ENCODE data around the gene KIF17.

Gene KIF17

DNA sequence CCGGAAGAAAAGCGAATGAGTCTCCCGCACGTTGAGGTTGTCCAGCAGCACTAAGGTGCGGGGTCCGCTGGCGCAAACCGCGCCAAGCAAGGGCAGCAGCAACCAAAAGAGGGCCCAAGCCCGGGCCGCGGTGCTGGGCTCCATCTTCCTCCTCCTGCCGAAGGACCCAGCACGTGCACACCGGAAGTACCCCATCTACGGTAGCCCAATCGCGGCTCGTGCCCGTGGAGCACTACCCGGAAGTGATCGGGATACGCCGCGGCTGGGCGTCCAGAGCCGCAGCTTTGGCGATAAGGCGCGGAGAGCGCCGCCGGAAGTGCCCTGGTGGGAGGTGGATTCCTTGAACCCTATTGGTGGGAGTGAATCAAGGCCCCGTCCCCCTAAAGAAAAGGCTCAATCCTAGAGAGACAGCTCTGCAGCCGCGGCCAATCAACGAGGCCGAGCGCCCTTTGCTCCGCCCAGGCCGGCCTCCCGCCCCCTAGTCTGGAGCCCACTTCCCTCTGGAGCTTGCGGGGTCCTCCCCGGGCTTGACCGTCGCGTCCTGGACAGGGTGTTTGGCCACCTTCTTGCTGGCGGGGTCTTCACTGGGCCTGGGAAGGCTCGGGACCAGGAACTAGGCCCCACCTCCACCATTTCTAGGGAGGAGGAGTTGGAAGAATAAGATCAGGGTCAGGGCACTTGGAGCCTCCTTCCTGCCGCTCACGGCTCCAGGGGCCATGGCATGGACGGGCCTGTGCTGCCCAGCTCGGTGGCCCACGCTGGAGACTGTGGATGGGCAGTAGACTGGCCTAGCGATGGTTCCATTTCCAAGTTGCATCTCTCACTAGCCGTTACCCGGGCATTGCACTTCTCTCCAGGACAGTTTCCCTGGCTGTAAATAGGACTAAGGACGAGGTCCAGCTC lies 56.3 kb downstream of the KIF17 start, which contains the start of gene DDOST:
Gene DDOST, minus strand, starts transcription at position 163 of the 903 bp plus-strand sequence. Its CDS starts 19 bp downstream, at position 144.
- DNase-seq (ENCODE audit: low spot score in 2 of 2), result peak; percentile 98 to 99
- peak within 1 kb of the TSS; percentile 89 for H3K4me3 ChIP-seq
- no peaks in the 10 kb centered on the region for H3K27me3 ChIP-seq (ENCODE audit: low read depth)
- no peaks in the 10 kb centered on the region; the same call in 1 of the 2 replicates for H3K4me1 ChIP-seq
- in situ Hi-C loops (cut with MboI; ENCODE audit: low sequenced_read_pairs), result no loop called here
- H3K36me3 ChIP-seq (replicated peaks), result peaks cover 26% of the 10 kb centered on the region
- H3K9me3 ChIP-seq, result no peaks in the 10 kb centered on the region; the same call in 1 of the 2 replicates

GRCh38 chr1:20660847-20661206 lies 57.0 kb downstream of the KIF17 start:
- no peak for DNase-seq (ENCODE audit: low spot score in 2 of 2)

GRCh38 chr1:20660363-20660762 lies 57.4 kb downstream of the KIF17 start:
- H3K27me3 ChIP-seq (ENCODE audit: low read depth), result no peaks in the 10 kb centered on the region
- in situ Hi-C loops (cut with MboI; ENCODE audit: low sequenced_read_pairs), result no loop called here
- DNase-seq (ENCODE audit: low spot score in 2 of 2), result no peak
- peaks cover 37% of the 10 kb centered on the region for H3K36me3 ChIP-seq (replicated peaks)
- H3K9me3 ChIP-seq, result no peaks in the 10 kb centered on the region; the same call in 1 of the 2 replicates
- peak overlapping the region; percentile 89 for H3K4me3 ChIP-seq
- no peaks in the 10 kb centered on the region; the same call in 1 of the 2 replicates for H3K4me1 ChIP-seq

More at GRCh38 chr1:20660847-20661206, 57.0 kb downstream of the KIF17 start:
- Histone ChIP-seq H3K27me3 (ENCODE audit: low read depth) (no peaks in the 10 kb centered on the region), H3K4me1 (no peaks in the 10 kb centered on the region; the same call in 1 of the 2 replicates), H3K36me3 (replicated peaks) (peaks cover 33% of the 10 kb centered on the region), H3K9me3 (no peaks in the 10 kb centered on the region; the same call in 1 of the 2 replicates), H3K4me3 (peak overlapping the region; percentile 89)
- in situ Hi-C loops (cut with MboI; ENCODE audit: low sequenced_read_pairs), result no loop called here

GRCh38 chr1:20658166-20658915 lies 59.5 kb downstream of the KIF17 start:
- no peaks in the 10 kb centered on the region; the same call in 1 of the 2 replicates for H3K4me1 ChIP-seq
- H3K4me3 ChIP-seq, result no peak overlapping the region
- peaks cover 54% of the 10 kb centered on the region for H3K36me3 ChIP-seq (replicated peaks)
- in situ Hi-C loops (cut with MboI; ENCODE audit: low sequenced_read_pairs), result no loop called here
- H3K9me3 ChIP-seq, result no peaks in the 10 kb centered on the region; the same call in 1 of the 2 replicates
- no peak for DNase-seq (ENCODE audit: low spot score in 2 of 2)
- no peaks in the 10 kb centered on the region for H3K27me3 ChIP-seq (ENCODE audit: low read depth)

- in situ Hi-C loops (cut with MboI; ENCODE audit: low sequenced_read_pairs), result no loop called here
- Histone ChIP-seq H3K36me3 (replicated peaks) (peaks cover 67% of the 10 kb centered on the region), H3K9me3 (no peaks in the 10 kb centered on the region)
Observed at GRCh38 chr1:20657024-20657423, 60.8 kb downstream of the KIF17 start.

GRCh38 chr1:20654104-20654690 lies 63.6 kb downstream of the KIF17 start:
- H3K4me1 ChIP-seq, result no peaks in the 10 kb centered on the region
- peaks cover 84% of the 10 kb centered on the region for H3K36me3 ChIP-seq (replicated peaks)
- no peaks in the 10 kb centered on the region for H3K9me3 ChIP-seq
- in situ Hi-C loops (cut with MboI; ENCODE audit: low sequenced_read_pairs), result no loop called here
- DNase-seq (ENCODE audit: low spot score in 2 of 2), result no peak
- no peak overlapping the region for H3K4me3 ChIP-seq
- no peaks in the 10 kb centered on the region for H3K27me3 ChIP-seq (ENCODE audit: low read depth)

More at GRCh38 chr1:20657024-20657423, 60.8 kb downstream of the KIF17 start:
- no peak for DNase-seq (ENCODE audit: low spot score in 2 of 2)
- Histone ChIP-seq H3K4me1 (no peaks in the 10 kb centered on the region; the same call in 1 of the 2 replicates), H3K27me3 (ENCODE audit: low read depth) (no peaks in the 10 kb centered on the region), H3K4me3 (no peak overlapping the region)

DNA sequence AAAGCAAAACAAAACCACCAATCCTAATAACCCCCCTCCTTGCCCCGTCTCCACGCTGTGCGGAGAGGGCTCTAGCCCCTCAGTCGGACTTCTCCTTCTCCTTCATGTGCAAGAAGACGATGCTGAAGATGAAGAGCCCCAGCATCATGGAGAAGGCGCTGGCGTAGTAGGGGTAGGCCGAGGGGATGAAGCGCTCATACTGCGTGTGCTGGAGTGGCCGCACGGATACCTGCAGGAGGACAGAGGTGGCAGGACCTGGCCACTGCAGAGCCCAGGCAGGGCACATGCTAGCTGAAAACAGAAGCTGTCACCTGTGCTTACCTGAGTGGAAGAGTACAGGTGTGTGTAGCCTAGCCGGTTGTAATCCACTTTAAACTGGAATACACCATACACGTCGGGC lies 65.5 kb downstream of the KIF17 start:
- Histone ChIP-seq H3K4me3 (no peak overlapping the region), H3K4me1 (no peaks in the 10 kb centered on the region), H3K36me3 (replicated peaks) (peaks cover 79% of the 10 kb centered on the region), H3K27me3 (ENCODE audit: low read depth) (no peaks in the 10 kb centered on the region), H3K9me3 (no peaks in the 10 kb centered on the region)
- in situ Hi-C loops (cut with MboI; ENCODE audit: low sequenced_read_pairs), result no loop called here
- DNase-seq (ENCODE audit: low spot score in 2 of 2), result no peak

GRCh38 chr1:20648946-20649345 lies 68.9 kb downstream of the KIF17 start:
- H3K36me3 ChIP-seq (replicated peaks), result peaks cover 55% of the 10 kb centered on the region
- in situ Hi-C loops (cut with MboI; ENCODE audit: low sequenced_read_pairs), result no loop called here

DNA sequence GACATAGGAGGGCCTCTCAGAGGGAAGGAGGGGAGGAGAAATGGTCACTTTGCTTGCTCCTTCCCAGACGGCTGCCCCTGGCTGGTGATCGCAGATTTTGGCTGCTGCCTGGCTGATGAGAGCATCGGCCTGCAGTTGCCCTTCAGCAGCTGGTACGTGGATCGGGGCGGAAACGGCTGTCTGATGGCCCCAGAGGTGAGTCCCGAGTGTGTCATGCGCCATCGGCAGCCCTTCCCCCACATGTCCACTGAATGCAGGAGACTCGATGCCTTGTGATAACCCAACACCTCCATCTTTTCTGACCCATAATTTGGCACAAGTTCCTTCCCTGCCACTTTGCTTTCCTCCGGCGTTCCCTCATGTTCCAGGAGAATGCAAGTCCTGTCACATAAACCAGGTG lies 69.4 kb downstream of the KIF17 start:
- Histone ChIP-seq H3K27me3 (ENCODE audit: low read depth) (no peaks in the 10 kb centered on the region), H3K36me3 (replicated peaks) (peaks cover 50% of the 10 kb centered on the region), H3K4me1 (no peaks in the 10 kb centered on the region), H3K9me3 (no peaks in the 10 kb centered on the region), H3K4me3 (no peak overlapping the region)
- DNase-seq (ENCODE audit: low spot score in 2 of 2), result no peak
- in situ Hi-C loops (cut with MboI; ENCODE audit: low sequenced_read_pairs), result no loop called here

More at GRCh38 chr1:20648946-20649345, 68.9 kb downstream of the KIF17 start:
- no peak for DNase-seq (ENCODE audit: low spot score in 2 of 2)
- Histone ChIP-seq H3K27me3 (ENCODE audit: low read depth) (no peaks in the 10 kb centered on the region), H3K4me3 (no peak overlapping the region), H3K4me1 (no peaks in the 10 kb centered on the region), H3K9me3 (no peaks in the 10 kb centered on the region)

- Histone ChIP-seq H3K9me3 (no peaks in the 10 kb centered on the region), H3K36me3 (replicated peaks) (peaks cover 24% of the 10 kb centered on the region), H3K4me1 (no peaks in the 10 kb centered on the region), H3K4me3 (no peak overlapping the region), H3K27me3 (ENCODE audit: low read depth) (no peaks in the 10 kb centered on the region)
- in situ Hi-C loops (cut with MboI; ENCODE audit: low sequenced_read_pairs), result no loop called here
- no peak for DNase-seq (ENCODE audit: low spot score in 2 of 2)
Observed at GRCh38 chr1:20645414-20645813, 72.4 kb downstream of the KIF17 start.

GRCh38 chr1:20644416-20644815 lies 73.4 kb downstream of the KIF17 start:
- Histone ChIP-seq H3K4me3 (no peak overlapping the region), H3K27me3 (ENCODE audit: low read depth) (no peaks in the 10 kb centered on the region), H3K4me1 (no peaks in the 10 kb centered on the region), H3K9me3 (no peaks in the 10 kb centered on the region), H3K36me3 (replicated peaks) (peaks cover 18% of the 10 kb centered on the region)
- in situ Hi-C loops (cut with MboI; ENCODE audit: low sequenced_read_pairs), result no loop called here
- no peak for DNase-seq (ENCODE audit: low spot score in 2 of 2)

- H3K27me3 ChIP-seq (ENCODE audit: low read depth), result no peaks in the 10 kb centered on the region
- in situ Hi-C loops (cut with MboI; ENCODE audit: low sequenced_read_pairs), result no loop called here
- H3K4me1 ChIP-seq, result no peaks in the 10 kb centered on the region
- H3K4me3 ChIP-seq, result no peak overlapping the region
- H3K9me3 ChIP-seq, result no peaks in the 10 kb centered on the region
- no peak for DNase-seq (ENCODE audit: low spot score in 2 of 2)
- H3K36me3 ChIP-seq (replicated peaks), result peaks cover 15% of the 10 kb centered on the region
Observed at GRCh38 chr1:20643080-20643479, 74.7 kb downstream of the KIF17 start.

DNA sequence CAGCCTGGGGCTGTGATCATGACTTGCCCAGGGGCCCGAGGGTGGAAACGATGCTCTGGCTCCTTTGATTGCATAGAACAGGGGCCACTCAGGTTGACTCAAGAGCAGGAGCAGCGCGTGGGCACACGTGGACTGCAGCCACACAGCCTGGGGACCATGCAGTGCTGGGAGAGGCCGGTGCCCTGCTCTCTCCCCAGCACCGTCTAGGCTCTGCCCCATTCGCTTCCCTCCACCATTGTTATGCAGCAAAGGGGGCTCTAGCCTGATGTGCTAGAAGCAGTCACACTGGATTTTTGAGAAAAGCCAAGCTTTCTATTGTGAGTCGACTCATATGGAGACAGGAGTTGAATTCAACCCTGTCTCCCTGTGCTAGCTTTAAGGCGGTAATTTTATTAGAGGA lies 75.8 kb downstream of the KIF17 start:
- in situ Hi-C loops (cut with MboI; ENCODE audit: low sequenced_read_pairs), result no loop called here
- Histone ChIP-seq H3K4me3 (no peak overlapping the region), H3K4me1 (no peaks in the 10 kb centered on the region), H3K36me3 (replicated peaks) (peaks cover 15% of the 10 kb centered on the region), H3K9me3 (no peaks in the 10 kb centered on the region), H3K27me3 (ENCODE audit: low read depth) (no peaks in the 10 kb centered on the region)
- no peak for DNase-seq (ENCODE audit: low spot score in 2 of 2)

All from HAP-1 (cell line).